WTC11 (cell line): ENCODE results near the gene AGPS.

Experiments
- ESRRA ChIP-seq: sonication (generic); formaldehyde crosslinking; IDR thresholded peaks from 2 replicates; pipeline ENCODE4 v1.8.1; 2022; ENCODE audit warnings: mild to moderate bottlenecking, missing genetic modification reagents, borderline replicate concordance
- NR2C2 ChIP-seq: sonication (generic); formaldehyde crosslinking; IDR thresholded peaks from 2 replicates; pipeline ENCODE4 v1.8.0; 2022; ENCODE audit warnings: mild to moderate bottlenecking, missing genetic modification reagents
- SMAD3 ChIP-seq: sonication (generic); formaldehyde crosslinking; IDR thresholded peaks from 2 replicates; pipeline ENCODE4 v1.8.0; 2022; ENCODE audit warnings: missing genetic modification reagents, mild to moderate bottlenecking, borderline replicate concordance
- TEAD1 ChIP-seq: sonication (generic); formaldehyde crosslinking; IDR thresholded peaks from 2 replicates; pipeline ENCODE4 v1.8.0; 2022; ENCODE audit warnings: mild to moderate bottlenecking, missing genetic modification reagents
- ZBTB21 ChIP-seq: sonication (generic); formaldehyde crosslinking; IDR thresholded peaks from 2 replicates; pipeline ENCODE4 v1.8.1; 2023; ENCODE audit warnings: mild to moderate bottlenecking, missing genetic modification reagents, borderline replicate concordance
- ZNF317 ChIP-seq: sonication (generic); formaldehyde crosslinking; IDR thresholded peaks from 2 replicates; pipeline ENCODE4 v1.8.1; 2023; ENCODE audit warnings: low read depth, mild to moderate bottlenecking, moderate library complexity, missing genetic modification reagents, borderline replicate concordance
- TF ChIP-seq, protein P1 (sequence below): fragments of 200-600 bp; IDR thresholded peaks from 2 replicates; pipeline ENCODE4 v1.8.0; 2022; ENCODE audit warnings: antibody characterized with exemption
- TF ChIP-seq, protein P2 (sequence below): sonication (generic); formaldehyde crosslinking; IDR thresholded peaks from 2 replicates; pipeline ENCODE4 v1.8.1; 2023; ENCODE audit warnings: mild to moderate bottlenecking, missing genetic modification reagents, moderate library complexity
- TF ChIP-seq, protein P3 (sequence below): sonication (generic); formaldehyde crosslinking; IDR thresholded peaks from 2 replicates; pipeline ENCODE4 v1.8.1; 2023; ENCODE audit warnings: mild to moderate bottlenecking, moderate library complexity, missing genetic modification reagents

GRCh38 chr2:177523781-177524180, 131.2 kb downstream of the AGPS start:
- no peak for TF ChIP-seq SMAD3 (CRISPR knock-in tag)
- no peak for TF ChIP-seq ZBTB21
- TF ChIP-seq, protein P1, sequence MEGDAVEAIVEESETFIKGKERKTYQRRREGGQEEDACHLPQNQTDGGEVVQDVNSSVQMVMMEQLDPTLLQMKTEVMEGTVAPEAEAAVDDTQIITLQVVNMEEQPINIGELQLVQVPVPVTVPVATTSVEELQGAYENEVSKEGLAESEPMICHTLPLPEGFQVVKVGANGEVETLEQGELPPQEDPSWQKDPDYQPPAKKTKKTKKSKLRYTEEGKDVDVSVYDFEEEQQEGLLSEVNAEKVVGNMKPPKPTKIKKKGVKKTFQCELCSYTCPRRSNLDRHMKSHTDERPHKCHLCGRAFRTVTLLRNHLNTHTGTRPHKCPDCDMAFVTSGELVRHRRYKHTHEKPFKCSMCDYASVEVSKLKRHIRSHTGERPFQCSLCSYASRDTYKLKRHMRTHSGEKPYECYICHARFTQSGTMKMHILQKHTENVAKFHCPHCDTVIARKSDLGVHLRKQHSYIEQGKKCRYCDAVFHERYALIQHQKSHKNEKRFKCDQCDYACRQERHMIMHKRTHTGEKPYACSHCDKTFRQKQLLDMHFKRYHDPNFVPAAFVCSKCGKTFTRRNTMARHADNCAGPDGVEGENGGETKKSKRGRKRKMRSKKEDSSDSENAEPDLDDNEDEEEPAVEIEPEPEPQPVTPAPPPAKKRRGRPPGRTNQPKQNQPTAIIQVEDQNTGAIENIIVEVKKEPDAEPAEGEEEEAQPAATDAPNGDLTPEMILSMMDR = no peak
- no peak for TF ChIP-seq ZNF317 (CRISPR knock-in tag)
- TF ChIP-seq, protein P2, sequence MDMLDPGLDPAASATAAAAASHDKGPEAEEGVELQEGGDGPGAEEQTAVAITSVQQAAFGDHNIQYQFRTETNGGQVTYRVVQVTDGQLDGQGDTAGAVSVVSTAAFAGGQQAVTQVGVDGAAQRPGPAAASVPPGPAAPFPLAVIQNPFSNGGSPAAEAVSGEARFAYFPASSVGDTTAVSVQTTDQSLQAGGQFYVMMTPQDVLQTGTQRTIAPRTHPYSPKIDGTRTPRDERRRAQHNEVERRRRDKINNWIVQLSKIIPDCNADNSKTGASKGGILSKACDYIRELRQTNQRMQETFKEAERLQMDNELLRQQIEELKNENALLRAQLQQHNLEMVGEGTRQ = no peak
- TF ChIP-seq, protein P3, sequence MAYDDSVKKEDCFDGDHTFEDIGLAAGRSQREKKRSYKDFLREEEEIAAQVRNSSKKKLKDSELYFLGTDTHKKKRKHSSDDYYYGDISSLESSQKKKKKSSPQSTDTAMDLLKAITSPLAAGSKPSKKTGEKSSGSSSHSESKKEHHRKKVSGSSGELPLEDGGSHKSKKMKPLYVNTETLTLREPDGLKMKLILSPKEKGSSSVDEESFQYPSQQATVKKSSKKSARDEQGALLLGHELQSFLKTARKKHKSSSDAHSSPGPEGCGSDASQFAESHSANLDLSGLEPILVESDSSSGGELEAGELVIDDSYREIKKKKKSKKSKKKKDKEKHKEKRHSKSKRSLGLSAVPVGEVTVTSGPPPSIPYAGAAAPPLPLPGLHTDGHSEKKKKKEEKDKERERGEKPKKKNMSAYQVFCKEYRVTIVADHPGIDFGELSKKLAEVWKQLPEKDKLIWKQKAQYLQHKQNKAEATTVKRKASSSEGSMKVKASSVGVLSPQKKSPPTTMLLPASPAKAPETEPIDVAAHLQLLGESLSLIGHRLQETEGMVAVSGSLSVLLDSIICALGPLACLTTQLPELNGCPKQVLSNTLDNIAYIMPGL (CRISPR knock-in tag) = no peak
- TF ChIP-seq ESRRA = no peak
- TF ChIP-seq TEAD1 (CRISPR knock-in tag) = no peak
- TF ChIP-seq NR2C2 (CRISPR knock-in tag) = no peak
